HepG2 (cell line): Measurements from ENCODE around the gene NEK6. TPM values are rescaled to one million over a fixed set of nuclear protein-coding genes. Genes with fewer than 3 reads are reported as not detected.
A peak's percentile ranks its signal among the peaks of the same experiment; 100 is the strongest.

Source experiments
- ATAC-seq: fragments of 200-7000 bp; cut with Tn5 transposase; 3 replicates; pipeline ENCODE4 v1.9.1; 2020; ENCODE audit warnings: mild to moderate bottlenecking, moderate library complexity
- BruUV-seq: library from RNA; stranded (reverse); fragments of 400-500 nt; replicated peaks from 2 replicates; lab custom pipeline; 2021; lab: Mats Ljungman, UMichigan
- CTCF ChIA-PET: fragments of 300-600 bp; formaldehyde crosslinking; extraction: SDS; loops from one replicate; lab custom pipeline; 2021; ENCODE audit warnings: low total read pairs, inconsistent platforms, low intra/inter-chr PET ratio; lab: Yijun Ruan, JAX
- POLR2A ChIA-PET: fragments of 350-600 bp; sonication (Branson Sonifier 250); formaldehyde crosslinking; loops from one replicate; lab custom pipeline; 2020; ENCODE audit warnings: antibody characterized with exemption, inconsistent platforms; lab: Yijun Ruan, JAX
- DNase-seq: peaks from one replicate; pipeline ENCODE4 v3.0.0-alpha.2; 2015; ENCODE audit warnings: low spot score
- FAIRE-seq: peaks from 3 replicates; lab custom pipeline; 2011; peaks lifted over from hg19 to GRCh38; lab: Jason Lieb, UNC
- H2AFZ ChIP-seq: one replicate; pipeline ENCODE4 v1.6.1; 2011; ENCODE audit warnings: low read length, inconsistent platforms
- H3K27ac ChIP-seq: fragments of 300-600 bp; 3 replicates; pipeline ENCODE4 v1.8.0; 2011; ENCODE audit warnings: mixed run types, mild to moderate bottlenecking, mixed read lengths, low read length, inconsistent platforms; ENCODE audit not compliant: insufficient read depth; ENCODE audit errors: extremely low read length
- H3K27me3 ChIP-seq, 2 experiments: fragments of 200-600 bp in 1 of 2; 2 replicates in 1 of 2; 3 replicates in 1 of 2; pipeline versions ENCODE4 v1.6.0 to v1.8.0; 2011; ENCODE audit warnings: low read length in 2 of 2, mild to moderate bottlenecking in 2 of 2, moderate library complexity in 2 of 2, inconsistent platforms in 1 of 2; ENCODE audit not compliant: insufficient read depth in 2 of 2, control insufficient read depth in 1 of 2
- H3K36me3 ChIP-seq, 2 experiments: fragments of 200-600 bp in 1 of 2; replicated peaks in 1 of 2; 2 replicates in 1 of 2; 3 replicates in 1 of 2; pipeline versions ENCODE4 v1.5.1 to v1.8.0; 2011; ENCODE audit warnings: low read length in 2 of 2, inconsistent platforms in 1 of 2; ENCODE audit not compliant: insufficient read depth in 2 of 2, control insufficient read depth in 1 of 2
- H3K4me1 ChIP-seq: 2 replicates; pipeline ENCODE4 v1.5.1; 2012; ENCODE audit warnings: low read length, inconsistent platforms; ENCODE audit not compliant: insufficient read depth
- H3K4me2 ChIP-seq: 2 replicates; pipeline ENCODE4 v1.6.0; 2011; ENCODE audit warnings: low read depth, low read length, inconsistent platforms
- H3K4me3 ChIP-seq, 3 experiments: fragments of 200-600 bp in 1 of 3; sonication (generic), shearing (Covaris generic) in 1 of 3; replicated peaks in 1 of 3; 2 replicates each; pipeline ENCODE4 v1.5.1; 2011 to 2016; ENCODE audit warnings: low read length in 3 of 3, inconsistent platforms in 2 of 3, low read depth in 2 of 3, mild to moderate bottlenecking in 2 of 3, control low read depth in 1 of 3, mixed read lengths in 1 of 3; ENCODE audit not compliant: insufficient read depth in 1 of 3
- H3K79me2 ChIP-seq: one replicate; pipeline ENCODE4 v1.6.1; 2011; ENCODE audit warnings: low read length, inconsistent platforms; ENCODE audit not compliant: insufficient read depth
- H3K9ac ChIP-seq: 2 replicates; pipeline ENCODE4 v1.6.0; 2011; ENCODE audit warnings: mild to moderate bottlenecking, low read depth, low read length, inconsistent platforms; ENCODE audit not compliant: insufficient read depth
- H3K9me3 ChIP-seq: 2 replicates; pipeline ENCODE4 v1.5.1; 2012; ENCODE audit warnings: mild to moderate bottlenecking, low read length
- H4K20me1 ChIP-seq: 2 replicates; pipeline ENCODE4 v1.6.0; 2011; ENCODE audit warnings: inconsistent platforms, mild to moderate bottlenecking, low read length, moderate library complexity; ENCODE audit not compliant: insufficient read depth
- MED8 ChIP-seq: sonication (generic); formaldehyde crosslinking; IDR thresholded peaks from 2 replicates; pipeline ENCODE4 v1.8.1; 2023; ENCODE audit warnings: mild to moderate bottlenecking, missing genetic modification reagents; ENCODE audit not compliant: insufficient replicate concordance
- MXD4 ChIP-seq: IDR thresholded peaks from 2 replicates; pipeline ENCODE4 v1.6.1; 2016; ENCODE audit warnings: mild to moderate bottlenecking, missing biosample characterization, missing genetic modification reagents
- NRL ChIP-seq: sonication (generic); formaldehyde crosslinking; IDR thresholded peaks from 2 replicates; pipeline ENCODE4 v1.5.0; 2020; ENCODE audit warnings: missing genetic modification reagents, mild to moderate bottlenecking, moderate library complexity, borderline replicate concordance
- PCBP2 ChIP-seq: fragments of 200-400 bp; formaldehyde crosslinking; optimal IDR thresholded peaks from 2 replicates; pipeline ENCODE3; 2018; ENCODE audit warnings: low read length, low read depth; ENCODE audit not compliant: poor library complexity, severe bottlenecking
- POLR2G ChIP-seq: fragments of 200-400 bp; formaldehyde crosslinking; IDR thresholded peaks from 2 replicates; pipeline ENCODE4 v1.6.1; 2018; ENCODE audit warnings: mild to moderate bottlenecking, low read depth, low read length, moderate library complexity
- TBX2 ChIP-seq: sonication (generic); formaldehyde crosslinking; IDR thresholded peaks from 2 replicates; pipeline ENCODE4 v1.5.0; 2020; ENCODE audit warnings: missing genetic modification reagents, mild to moderate bottlenecking, borderline replicate concordance
- YY1 ChIP-seq: IDR thresholded peaks from 2 replicates; pipeline ENCODE4 v1.6.1; 2011; ENCODE audit warnings: low read length, low read depth, moderate library complexity, mild to moderate bottlenecking; ENCODE audit not compliant: insufficient read depth, insufficient replicate concordance
- ZNF350 ChIP-seq: sonication (generic); formaldehyde crosslinking; IDR thresholded peaks from 2 replicates; pipeline ENCODE4 v1.4.0; 2020; ENCODE audit warnings: mild to moderate bottlenecking, low read depth, missing genetic modification reagents, borderline replicate concordance
- ZNF451 ChIP-seq: sonication (generic); formaldehyde crosslinking; IDR thresholded peaks from 2 replicates; pipeline ENCODE4 v1.5.0; 2020; ENCODE audit warnings: mild to moderate bottlenecking, missing genetic modification reagents
- ZNF629 ChIP-seq: sonication (generic); formaldehyde crosslinking; conservative IDR thresholded peaks from 2 replicates; pipeline ENCODE4 v1.5.0; 2020; ENCODE audit warnings: missing genetic modification reagents
- ZNF816 ChIP-seq: sonication (generic); formaldehyde crosslinking; IDR thresholded peaks from 2 replicates; pipeline ENCODE4 v1.8.0; 2022; ENCODE audit warnings: missing genetic modification reagents, mild to moderate bottlenecking, borderline replicate concordance
- WGBS: methylation state at CpG from one replicate; pipeline ENCODE4 v1.1.6; 2017; ENCODE audit warnings: low lambda C conversion rate; 5-methylcytosine and 5-hydroxymethylcytosine counted together
- in situ Hi-C: cut with HindIII; loops from 2 replicates; pipeline ENCODE4 v1.10.0; 2017; ENCODE audit warnings: low pct_unique_long_range_greater_than_20kb; ENCODE audit not compliant: extremely low pct_ligation_motif_present
- intact Hi-C: fragments of 100-400 bp; cut with micrococcal nuclease; formaldehyde crosslinking; loops from one replicate; pipeline ENCODE4 v1.10.0; 2022; ENCODE audit not compliant: unreplicated experiment
- polyA plus RNA-seq, 8 experiments: library from polyadenylated mRNA; depleted of rRNA in 3 of 8; stranded (reverse) in 7 of 8; unstranded in 1 of 8; fragments of >200 nt; fragmentation: Illumina TruSeq in 4 of 8; extraction: Trizol in 4 of 8; gene quantifications; 2 replicates each; pipeline versions ENCODE4 v1.2.1 to v1.2.3, GENCODE V29; 2011 to 2016; ENCODE audit warnings: low read depth in 4 of 8, missing spikeins in 1 of 8, mixed read lengths in 1 of 8; ENCODE audit not compliant: insufficient read depth in 1 of 8
- total RNA-seq, 5 experiments: library from RNA; depleted of rRNA; stranded (reverse); fragments of >200 nt; fragmentation: Illumina TruSeq; extraction: Trizol; gene quantifications; 2 replicates each; pipeline ENCODE4 v1.2.3, GENCODE V29; 2016; ENCODE audit warnings: low read depth in 1 of 5
- TF ChIP-seq, protein P1 (sequence below): sonication (generic); formaldehyde crosslinking; IDR thresholded peaks from 2 replicates; pipeline ENCODE4; 2020; ENCODE audit warnings: missing genetic modification reagents, mild to moderate bottlenecking, borderline replicate concordance
- TF ChIP-seq, protein P2 (sequence below): IDR thresholded peaks from 2 replicates; pipeline ENCODE4 v1.6.1; 2012; ENCODE audit warnings: inconsistent platforms
- TF ChIP-seq, protein P3 (sequence below): IDR thresholded peaks from 2 replicates; pipeline ENCODE4 v1.6.1; 2018; ENCODE audit warnings: missing genetic modification reagents, mild to moderate bottlenecking, missing compliant biosample characterization

NEK6 gene
- total and polyA plus RNA-seq, 2 of the 13 experiments (the other 11 are each of a cell fraction or from before 2014, with no cell fraction given) = 30.4 to 119 TPM

DNA sequence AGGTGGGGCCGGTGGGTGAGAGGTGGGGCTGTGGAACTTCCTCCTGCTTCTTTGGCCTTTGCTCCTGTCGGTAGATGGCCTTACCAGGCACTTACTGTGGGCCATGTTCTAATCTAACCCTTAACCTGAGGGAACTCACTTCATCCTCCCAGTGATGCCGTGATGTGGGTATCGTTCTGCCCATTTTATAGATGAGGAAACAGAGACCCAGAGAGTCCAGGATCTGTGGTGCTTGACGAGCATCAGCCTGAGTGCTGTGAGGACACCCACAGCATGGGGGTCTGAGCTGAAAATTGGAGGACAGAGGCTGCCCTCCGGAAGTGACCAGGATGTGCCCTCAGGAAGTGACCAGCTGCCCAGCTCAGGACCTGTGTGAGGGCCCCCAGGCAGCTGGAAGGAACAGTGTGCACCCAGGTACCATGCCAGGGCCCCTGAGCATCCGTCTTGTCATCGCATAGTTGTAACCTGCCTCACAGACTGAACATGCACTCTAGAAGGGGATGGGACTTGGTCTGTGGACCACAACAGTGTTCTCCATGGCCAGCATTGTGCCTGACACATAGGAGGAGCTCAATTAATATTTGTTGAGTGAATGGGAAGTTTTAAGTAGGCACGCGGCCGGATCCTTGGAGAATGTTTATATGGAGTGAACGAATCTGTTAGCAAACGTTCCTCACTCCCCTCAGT lies 8.5 kb downstream of the NEK6 start:
- Histone ChIP-seq H3K9ac (no peak overlapping the region), H3K79me2 (peaks cover 98% of the 10 kb centered on the region), H4K20me1 (peaks cover 88% of the 10 kb centered on the region), H3K4me3 (no peak overlapping the region), H2AFZ (no peak overlapping the region), H3K9me3 (no peaks in the 10 kb centered on the region), H3K27ac (no peak overlapping the region), H3K4me2 (no peak overlapping the region; the same call in 1 of the 2 replicates), H3K4me1 (peaks cover 97% of the 10 kb centered on the region), H3K36me3 (peaks cover 6 to 53% of the 10 kb centered on the region in 2 experiments)
- FAIRE-seq (no peak), ATAC-seq (no peak), DNase-seq (no peak)
- BruUV-seq = no TSS peak
- WGBS = 90% methylated on average over 7 of the region's 13 CpGs
- ChIA-PET POLR2A (no interaction called here), CTCF (no interaction called here)
- in situ Hi-C loops = no loop called here
- TF ChIP-seq YY1 (no peak), ZNF629 (CRISPR knock-in tag) (peak; percentile 86)
- TF ChIP-seq, all 625 proteins: peak for 1
- intact Hi-C loops = no loop called here
- no peaks in the 10 kb centered on the region for H3K27me3 ChIP-seq

DNA sequence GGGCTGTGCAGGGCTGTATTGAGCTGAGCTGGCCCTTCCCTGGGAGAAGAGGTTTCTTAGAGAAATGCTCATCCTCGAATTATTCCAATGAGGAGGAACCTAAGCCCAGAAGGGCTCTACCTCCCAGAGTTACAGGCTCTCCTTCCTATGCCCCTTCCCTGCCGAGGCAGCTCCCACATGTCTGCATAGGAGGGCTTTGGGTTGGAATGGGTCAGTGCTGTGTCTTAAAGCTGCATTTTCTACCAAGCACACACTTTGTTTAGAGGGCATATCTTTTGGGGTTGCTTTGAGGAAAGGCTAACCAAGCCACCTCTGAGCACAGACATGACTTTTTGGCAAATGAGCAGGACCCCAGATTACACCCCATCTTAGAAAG lies 9.1 kb downstream of the NEK6 start:
- no peak overlapping the region for H2AFZ ChIP-seq
- H4K20me1 ChIP-seq = peaks cover 88% of the 10 kb centered on the region
- no peak for ATAC-seq
- FAIRE-seq = no peak
- ChIA-PET POLR2A (no interaction called here), CTCF (no interaction called here)
- H3K4me3 ChIP-seq = no peak overlapping the region
- H3K9me3 ChIP-seq = no peaks in the 10 kb centered on the region
- peaks cover 97% of the 10 kb centered on the region for H3K4me1 ChIP-seq
- BruUV-seq = no TSS peak
- H3K27me3 ChIP-seq = no peaks in the 10 kb centered on the region
- 86% methylated on average over 2 of the region's 2 CpGs for WGBS
- H3K36me3 ChIP-seq = peaks cover 9 to 58% of the 10 kb centered on the region in 2 experiments
- in situ Hi-C loops = no loop called here
- H3K9ac ChIP-seq = no peak overlapping the region
- peaks cover 98% of the 10 kb centered on the region for H3K79me2 ChIP-seq
- no peak overlapping the region; the same call in 1 of the 2 replicates for H3K4me2 ChIP-seq
- no peak overlapping the region for H3K27ac ChIP-seq
- intact Hi-C loops = no loop called here
- DNase-seq = no peak
- no peak for TF ChIP-seq NRL
- no peak for TF ChIP-seq MED8
- no peak for TF ChIP-seq PCBP2
- TF ChIP-seq, protein P1, sequence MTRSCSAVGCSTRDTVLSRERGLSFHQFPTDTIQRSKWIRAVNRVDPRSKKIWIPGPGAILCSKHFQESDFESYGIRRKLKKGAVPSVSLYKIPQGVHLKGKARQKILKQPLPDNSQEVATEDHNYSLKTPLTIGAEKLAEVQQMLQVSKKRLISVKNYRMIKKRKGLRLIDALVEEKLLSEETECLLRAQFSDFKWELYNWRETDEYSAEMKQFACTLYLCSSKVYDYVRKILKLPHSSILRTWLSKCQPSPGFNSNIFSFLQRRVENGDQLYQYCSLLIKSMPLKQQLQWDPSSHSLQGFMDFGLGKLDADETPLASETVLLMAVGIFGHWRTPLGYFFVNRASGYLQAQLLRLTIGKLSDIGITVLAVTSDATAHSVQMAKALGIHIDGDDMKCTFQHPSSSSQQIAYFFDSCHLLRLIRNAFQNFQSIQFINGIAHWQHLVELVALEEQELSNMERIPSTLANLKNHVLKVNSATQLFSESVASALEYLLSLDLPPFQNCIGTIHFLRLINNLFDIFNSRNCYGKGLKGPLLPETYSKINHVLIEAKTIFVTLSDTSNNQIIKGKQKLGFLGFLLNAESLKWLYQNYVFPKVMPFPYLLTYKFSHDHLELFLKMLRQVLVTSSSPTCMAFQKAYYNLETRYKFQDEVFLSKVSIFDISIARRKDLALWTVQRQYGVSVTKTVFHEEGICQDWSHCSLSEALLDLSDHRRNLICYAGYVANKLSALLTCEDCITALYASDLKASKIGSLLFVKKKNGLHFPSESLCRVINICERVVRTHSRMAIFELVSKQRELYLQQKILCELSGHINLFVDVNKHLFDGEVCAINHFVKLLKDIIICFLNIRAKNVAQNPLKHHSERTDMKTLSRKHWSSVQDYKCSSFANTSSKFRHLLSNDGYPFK (CRISPR knock-in tag) = no peak
- TF ChIP-seq ZNF451 (CRISPR knock-in tag) = no peak
- TF ChIP-seq, protein P2, sequence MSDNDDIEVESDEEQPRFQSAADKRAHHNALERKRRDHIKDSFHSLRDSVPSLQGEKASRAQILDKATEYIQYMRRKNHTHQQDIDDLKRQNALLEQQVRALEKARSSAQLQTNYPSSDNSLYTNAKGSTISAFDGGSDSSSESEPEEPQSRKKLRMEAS = no peak
- no peak for TF ChIP-seq TBX2 (CRISPR knock-in tag)
- no peak for TF ChIP-seq ZNF816 (CRISPR knock-in tag)
- TF ChIP-seq, protein P3, sequence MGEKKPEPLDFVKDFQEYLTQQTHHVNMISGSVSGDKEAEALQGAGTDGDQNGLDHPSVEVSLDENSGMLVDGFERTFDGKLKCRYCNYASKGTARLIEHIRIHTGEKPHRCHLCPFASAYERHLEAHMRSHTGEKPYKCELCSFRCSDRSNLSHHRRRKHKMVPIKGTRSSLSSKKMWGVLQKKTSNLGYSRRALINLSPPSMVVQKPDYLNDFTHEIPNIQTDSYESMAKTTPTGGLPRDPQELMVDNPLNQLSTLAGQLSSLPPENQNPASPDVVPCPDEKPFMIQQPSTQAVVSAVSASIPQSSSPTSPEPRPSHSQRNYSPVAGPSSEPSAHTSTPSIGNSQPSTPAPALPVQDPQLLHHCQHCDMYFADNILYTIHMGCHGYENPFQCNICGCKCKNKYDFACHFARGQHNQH (CRISPR knock-in tag) = no peak
- TF ChIP-seq ZNF350 (CRISPR knock-in tag) = no peak
- TF ChIP-seq MXD4 = no peak
- TF ChIP-seq POLR2G = no peak
